GM08714 (cell line): ENCODE measurements around the gene SOAT2.

ENCODE experiments used
- H3K4me3 ChIP-seq: fragments of 200-500 bp; sonication (Bioruptor generic); 2 replicates; pipeline ENCODE4 v1.5.1; 2014; ENCODE audit warnings: mild to moderate bottlenecking, low read length, inconsistent platforms
- ZNF274 ChIP-seq: IDR thresholded peaks from 2 replicates; pipeline ENCODE4 v1.6.1; 2012; ENCODE audit warnings: mild to moderate bottlenecking, low read depth, low read length

The SOAT2 gene

GRCh38 chr12:53120685-53121525 lies 17.6 kb downstream of the SOAT2 start:
- no peak overlapping the region for H3K4me3 ChIP-seq
- TF ChIP-seq ZNF274 = no peak

DNA sequence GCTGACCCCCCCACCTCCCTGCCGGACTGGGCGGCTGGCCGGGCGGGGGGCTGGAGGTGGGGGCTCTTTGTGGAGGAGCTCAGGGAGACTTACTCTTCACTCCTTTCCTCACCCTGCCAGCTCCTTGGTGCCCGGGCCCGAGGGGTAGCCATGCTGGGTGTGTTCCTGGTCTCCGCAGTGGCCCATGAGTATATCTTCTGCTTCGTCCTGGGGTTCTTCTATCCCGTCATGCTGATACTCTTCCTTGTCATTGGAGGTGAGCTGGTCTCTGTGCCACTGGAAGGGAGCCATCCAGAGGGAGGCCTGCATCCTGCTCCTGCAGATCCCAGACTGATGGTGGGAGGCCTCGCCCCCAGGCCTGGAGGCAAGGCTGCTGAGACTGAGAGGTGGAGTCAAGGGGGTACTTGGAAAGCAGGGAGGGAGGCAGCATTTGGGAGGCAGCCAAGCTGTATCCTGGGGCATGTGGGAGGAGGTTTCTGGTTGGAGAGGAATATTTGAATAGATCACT lies 19.7 kb downstream of the SOAT2 start:
- H3K4me3 ChIP-seq = no peak overlapping the region
- TF ChIP-seq ZNF274 = no peak

DNA sequence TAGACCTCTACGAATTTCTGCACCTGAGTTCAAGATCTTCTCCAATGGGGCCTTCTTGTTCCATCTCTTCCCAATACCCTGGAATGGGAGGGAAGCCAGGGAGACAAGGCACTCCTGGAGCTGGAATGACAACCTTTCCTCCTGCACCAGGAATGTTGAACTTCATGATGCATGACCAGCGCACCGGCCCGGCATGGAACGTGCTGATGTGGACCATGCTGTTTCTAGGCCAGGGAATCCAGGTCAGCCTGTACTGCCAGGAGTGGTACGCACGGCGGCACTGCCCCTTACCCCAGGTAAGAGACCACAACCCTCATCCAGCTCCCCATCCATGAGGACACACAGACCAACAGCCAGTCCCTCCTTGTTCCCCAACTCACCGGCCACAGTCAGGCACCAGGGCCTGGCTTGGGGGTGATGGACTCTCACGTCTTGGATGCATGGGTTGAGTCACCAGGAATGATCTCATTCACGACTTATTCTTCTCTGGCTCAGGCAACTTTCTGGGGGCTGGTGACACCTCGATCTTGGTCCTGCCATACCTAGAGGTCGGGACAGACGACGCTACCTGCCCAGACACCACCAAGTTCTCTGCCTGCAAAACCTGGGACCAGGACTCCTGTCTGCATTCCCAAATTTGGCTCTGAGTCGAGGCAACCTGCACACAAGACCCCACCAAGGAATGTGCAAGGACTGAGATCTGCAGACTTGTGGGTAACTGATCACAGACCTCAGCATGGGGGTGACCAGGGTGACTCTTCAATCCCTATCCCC lies 20.5 kb downstream of the SOAT2 start:
- no peak for TF ChIP-seq ZNF274
- H3K4me3 ChIP-seq = no peak overlapping the region

DNA sequence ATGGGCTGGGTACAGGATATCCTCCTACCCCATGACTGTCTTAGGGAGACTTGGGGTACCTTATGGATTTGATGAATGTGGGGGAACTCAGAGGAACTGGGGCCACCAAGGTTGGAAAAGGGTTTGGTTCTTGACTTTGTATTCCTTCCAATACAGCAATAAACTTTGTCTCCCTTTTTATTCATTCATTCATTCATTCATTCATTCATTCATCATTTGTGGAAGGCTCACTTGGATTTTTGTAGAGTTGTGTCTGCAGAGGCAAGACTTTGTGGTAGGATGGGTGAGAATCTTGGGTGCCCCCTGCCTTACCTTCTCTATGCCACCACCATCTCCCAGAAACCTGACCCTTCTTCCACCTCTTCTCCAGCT lies 21.1 kb downstream of the SOAT2 start:
- H3K4me3 ChIP-seq = no peak overlapping the region
- no peak for TF ChIP-seq ZNF274

- TF ChIP-seq ZNF274 = no peak
- H3K4me3 ChIP-seq = no peak overlapping the region
Measured at GRCh38 chr12:53127169-53127568, 23.9 kb downstream of the SOAT2 start.

GRCh38 chr12:53128780-53129569 lies 25.7 kb downstream of the SOAT2 start:
- H3K4me3 ChIP-seq = no peak overlapping the region
- no peak for TF ChIP-seq ZNF274

GRCh38 chr12:53131844-53132243 lies 28.6 kb downstream of the SOAT2 start:
- H3K4me3 ChIP-seq = no peak overlapping the region
- TF ChIP-seq ZNF274 = no peak

DNA sequence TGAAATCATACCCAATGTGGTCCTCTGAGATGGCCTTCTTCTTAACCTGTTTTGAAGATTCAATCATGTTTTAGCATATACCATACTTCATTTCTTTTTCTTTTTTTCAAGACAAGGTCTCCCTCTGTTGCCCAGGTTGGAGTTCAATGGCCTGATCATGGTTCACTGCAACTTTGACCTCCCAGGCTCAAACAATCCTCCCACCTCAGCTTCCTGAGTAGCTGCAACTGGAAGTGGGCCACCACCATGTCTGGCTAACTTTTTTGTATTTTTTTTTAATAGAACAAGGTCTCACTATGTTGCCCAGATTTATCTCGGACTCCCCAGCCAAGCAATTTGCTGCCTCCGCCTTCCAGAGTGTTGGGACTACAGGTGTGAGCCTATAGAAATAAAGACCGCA lies 30.4 kb downstream of the SOAT2 start:
- TF ChIP-seq ZNF274 = no peak
- H3K4me3 ChIP-seq = no peak overlapping the region

DNA sequence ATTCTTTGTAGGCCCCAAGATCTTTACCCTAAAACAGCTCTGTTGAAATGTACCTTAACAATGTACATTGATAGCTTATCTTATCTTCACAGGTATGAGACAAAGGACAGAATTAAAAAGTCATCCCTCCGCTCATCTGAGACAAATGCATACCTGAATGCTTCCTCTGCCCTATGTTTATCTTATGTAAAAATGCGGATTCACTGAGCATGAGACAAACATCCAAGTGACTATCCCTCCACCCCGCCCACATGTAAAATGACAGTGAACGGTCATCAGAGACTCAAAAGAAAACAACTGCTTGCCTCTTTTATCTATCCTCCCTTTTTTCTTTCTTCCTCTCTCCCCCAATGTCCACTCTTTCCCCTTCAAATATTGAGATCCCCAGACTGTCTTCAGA lies 40.1 kb downstream of the SOAT2 start:
- H3K4me3 ChIP-seq = no peak overlapping the region
- TF ChIP-seq ZNF274 = no peak

GRCh38 chr12:53145383-53146260 lies 42.3 kb downstream of the SOAT2 start:
- H3K4me3 ChIP-seq = no peak overlapping the region
- TF ChIP-seq ZNF274 = no peak

- TF ChIP-seq ZNF274 = no peak
- no peak overlapping the region for H3K4me3 ChIP-seq
Measured at GRCh38 chr12:53147181-53147580, 43.9 kb downstream of the SOAT2 start.

- no peak for TF ChIP-seq ZNF274
- no peak overlapping the region for H3K4me3 ChIP-seq
Measured at GRCh38 chr12:53147653-53148052, 44.4 kb downstream of the SOAT2 start.

DNA sequence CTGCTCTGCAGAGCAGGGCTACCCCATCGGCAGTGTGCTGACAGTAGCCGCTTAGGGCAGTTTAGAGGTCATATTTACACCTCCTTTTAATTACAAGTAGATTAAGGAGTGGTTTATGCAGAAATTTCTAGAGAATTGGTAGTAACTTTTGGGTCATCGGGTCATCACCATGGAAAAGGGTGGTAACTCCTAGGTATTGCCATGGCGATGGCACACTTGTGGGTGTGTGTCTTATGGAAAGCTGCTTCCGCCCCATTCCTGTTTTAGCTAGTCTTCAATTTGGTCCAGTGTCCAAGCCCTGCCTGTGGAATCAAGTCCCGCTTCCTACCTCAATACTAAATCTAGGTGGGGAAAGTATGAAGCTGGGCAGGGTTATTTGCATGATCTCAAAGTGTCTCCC lies 47.8 kb downstream of the SOAT2 start:
- no peak overlapping the region for H3K4me3 ChIP-seq

More for the DNA sequence above, 47.8 kb downstream of the SOAT2 start:
- TF ChIP-seq ZNF274 = no peak
